Fibroblast of skin of right quadriceps (primary cell): ENCODE data around the gene TRIM46.
"Not testable (repeated sequence)": the region's sequence is repeated elsewhere in the genome, so short reads cannot be mapped to it uniquely, and the experiment has no call there.

Experiments used
- DNase-seq: peaks from one replicate; pipeline ENCODE4 v3.0.0-alpha.2; 2013

TRIM46 gene

GRCh38 chr1:155137154-155137949 lies 36.3 kb upstream of the TRIM46 start:
- no peak for DNase-seq

GRCh38 chr1:155139895-155140629 lies 33.6 kb upstream of the TRIM46 start, which contains the start of gene DPM3:
TSS of gene DPM3 (minus strand) at chr1:155140531. CDS start at chr1:155140240, 291 bp downstream.
- DNase-seq, result peak; percentile 67

- DNase-seq, result no peak
Measured at GRCh38 chr1:155140630-155140953, 33.1 kb upstream of the TRIM46 start.

- no peak for DNase-seq
Measured at GRCh38 chr1:155141749-155142148, 31.9 kb upstream of the TRIM46 start.

- DNase-seq, result no peak
Measured at GRCh38 chr1:155145491-155145890, 28.2 kb upstream of the TRIM46 start.

GRCh38 chr1:155155996-155156643 lies 17.5 kb upstream of the TRIM46 start:
- not testable (repeated sequence) for DNase-seq

- no peak for DNase-seq
Measured at GRCh38 chr1:155158991-155159390, 14.7 kb upstream of the TRIM46 start.

GRCh38 chr1:155160128-155160527 lies 13.5 kb upstream of the TRIM46 start:
- no peak for DNase-seq

- not testable (repeated sequence) for DNase-seq
Measured at GRCh38 chr1:155162631-155163030, 11.0 kb upstream of the TRIM46 start.

GRCh38 chr1:155163785-155164184 lies 9.9 kb upstream of the TRIM46 start:
- not testable (repeated sequence) for DNase-seq

- not testable (repeated sequence) for DNase-seq
Measured at GRCh38 chr1:155164625-155165024, 9.0 kb upstream of the TRIM46 start.

GRCh38 chr1:155166051-155166470 lies 7.6 kb upstream of the TRIM46 start:
- no peak for DNase-seq

GRCh38 chr1:155166471-155167165 lies 7.0 kb upstream of the TRIM46 start:
- DNase-seq, result no peak

- peak; percentile 73 for DNase-seq
Measured at GRCh38 chr1:155167166-155168104, 6.2 kb upstream of the TRIM46 start.

- DNase-seq, result not testable (repeated sequence)
Measured at GRCh38 chr1:155168105-155168445, 5.6 kb upstream of the TRIM46 start.

GRCh38 chr1:155168456-155169210 lies 5.0 kb upstream of the TRIM46 start:
- DNase-seq, result no peak

- no peak for DNase-seq
Measured at GRCh38 chr1:155169541-155169940, 4.1 kb upstream of the TRIM46 start.

- no peak for DNase-seq
Measured at GRCh38 chr1:155170101-155170785, 3.4 kb upstream of the TRIM46 start.

- no peak for DNase-seq
Measured at GRCh38 chr1:155170806-155171205, 2.8 kb upstream of the TRIM46 start.
